K562 (cell line): ENCODE data around the gene STEAP1B.

Experiments
- CTCF ChIP-seq, 3 experiments: IDR thresholded peaks in 2 of 3; conservative IDR thresholded peaks in 1 of 3; 2 replicates each; pipeline ENCODE4 v1.5.1; 2011 to 2012; ENCODE audit warnings: low read length in 3 of 3, mild to moderate bottlenecking in 3 of 3, control low read depth in 2 of 3, improper control_type of control experiment in 1 of 3, inconsistent platforms in 1 of 3, low read depth in 1 of 3, mixed read lengths in 1 of 3, moderate library complexity in 1 of 3; ENCODE audit not compliant: insufficient read depth in 2 of 3
- RFX5 ChIP-seq: IDR thresholded peaks from 2 replicates; pipeline ENCODE4 v1.6.1; 2011; ENCODE audit warnings: low read depth, mild to moderate bottlenecking, improper control_type of control experiment, low read length
- SMARCC2 ChIP-seq: fragments of 450-650 bp; IDR thresholded peaks from 2 replicates; pipeline ENCODE4 v1.6.1; 2017; ENCODE audit warnings: antibody characterized with exemption, moderate library complexity, mild to moderate bottlenecking, low read depth
- ZNF174 ChIP-seq: fragments of 250-450 bp; sonication (Bioruptor Pico); IDR thresholded peaks from 2 replicates; pipeline ENCODE4 v1.4.0; 2020; ENCODE audit warnings: mild to moderate bottlenecking
- ZNF23 ChIP-seq: fragments of 250-450 bp; sonication (Bioruptor Pico); IDR thresholded peaks from 2 replicates; pipeline ENCODE4 v1.4.0; 2020; ENCODE audit warnings: mild to moderate bottlenecking
- TF ChIP-seq, protein P1 (sequence below): fragments of 250-450 bp; sonication (Bioruptor Pico); IDR thresholded peaks from 2 replicates; pipeline ENCODE4 v1.5.0; 2022; ENCODE audit warnings: mild to moderate bottlenecking

GRCh38 chr7:22429386-22429785 lies 70.6 kb downstream of the STEAP1B start:
- TF ChIP-seq SMARCC2 (no peak), ZNF23 (no peak), RFX5 (no peak), ZNF174 (CRISPR knock-in tag) (no peak), CTCF (IDR thresholded peaks at IDR 0.05 in 2 of 3, conservative IDR thresholded peaks at IDR 0.05 in 1 of 3; ENCODE audit: insufficient read depth in 2 of 3, low read depth in 1 of 3, low read length in 3 of 3) (no peak)
- TF ChIP-seq, protein P1, sequence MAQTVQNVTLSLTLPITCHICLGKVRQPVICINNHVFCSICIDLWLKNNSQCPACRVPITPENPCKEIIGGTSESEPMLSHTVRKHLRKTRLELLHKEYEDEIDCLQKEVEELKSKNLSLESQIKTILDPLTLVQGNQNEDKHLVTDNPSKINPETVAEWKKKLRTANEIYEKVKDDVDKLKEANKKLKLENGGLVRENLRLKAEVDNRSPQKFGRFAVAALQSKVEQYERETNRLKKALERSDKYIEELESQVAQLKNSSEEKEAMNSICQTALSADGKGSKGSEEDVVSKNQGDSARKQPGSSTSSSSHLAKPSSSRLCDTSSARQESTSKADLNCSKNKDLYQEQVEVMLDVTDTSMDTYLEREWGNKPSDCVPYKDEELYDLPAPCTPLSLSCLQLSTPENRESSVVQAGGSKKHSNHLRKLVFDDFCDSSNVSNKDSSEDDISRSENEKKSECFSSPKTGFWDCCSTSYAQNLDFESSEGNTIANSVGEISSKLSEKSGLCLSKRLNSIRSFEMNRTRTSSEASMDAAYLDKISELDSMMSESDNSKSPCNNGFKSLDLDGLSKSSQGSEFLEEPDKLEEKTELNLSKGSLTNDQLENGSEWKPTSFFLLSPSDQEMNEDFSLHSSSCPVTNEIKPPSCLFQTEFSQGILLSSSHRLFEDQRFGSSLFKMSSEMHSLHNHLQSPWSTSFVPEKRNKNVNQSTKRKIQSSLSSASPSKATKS (CRISPR knock-in tag), result no peak
